Measurements from ENCODE around the gene LCLAT1.

GRCh38 chr2:30527859-30528258, 80.8 kb downstream of the LCLAT1 start:
- TF ChIP-seq, protein P1, sequence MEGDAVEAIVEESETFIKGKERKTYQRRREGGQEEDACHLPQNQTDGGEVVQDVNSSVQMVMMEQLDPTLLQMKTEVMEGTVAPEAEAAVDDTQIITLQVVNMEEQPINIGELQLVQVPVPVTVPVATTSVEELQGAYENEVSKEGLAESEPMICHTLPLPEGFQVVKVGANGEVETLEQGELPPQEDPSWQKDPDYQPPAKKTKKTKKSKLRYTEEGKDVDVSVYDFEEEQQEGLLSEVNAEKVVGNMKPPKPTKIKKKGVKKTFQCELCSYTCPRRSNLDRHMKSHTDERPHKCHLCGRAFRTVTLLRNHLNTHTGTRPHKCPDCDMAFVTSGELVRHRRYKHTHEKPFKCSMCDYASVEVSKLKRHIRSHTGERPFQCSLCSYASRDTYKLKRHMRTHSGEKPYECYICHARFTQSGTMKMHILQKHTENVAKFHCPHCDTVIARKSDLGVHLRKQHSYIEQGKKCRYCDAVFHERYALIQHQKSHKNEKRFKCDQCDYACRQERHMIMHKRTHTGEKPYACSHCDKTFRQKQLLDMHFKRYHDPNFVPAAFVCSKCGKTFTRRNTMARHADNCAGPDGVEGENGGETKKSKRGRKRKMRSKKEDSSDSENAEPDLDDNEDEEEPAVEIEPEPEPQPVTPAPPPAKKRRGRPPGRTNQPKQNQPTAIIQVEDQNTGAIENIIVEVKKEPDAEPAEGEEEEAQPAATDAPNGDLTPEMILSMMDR (IDR thresholded peaks at IDR 0.05) = no peak
- TF ChIP-seq EZH2phosphoT487 (IDR thresholded peaks at IDR 0.05) = no peak
